ENCODE data around the gene LILRA5.
"Not testable (repeated sequence)": the region's sequence is repeated elsewhere in the genome, so short reads cannot be mapped to it uniquely, and the experiment has no call there.

Gene LILRA5

DNA sequence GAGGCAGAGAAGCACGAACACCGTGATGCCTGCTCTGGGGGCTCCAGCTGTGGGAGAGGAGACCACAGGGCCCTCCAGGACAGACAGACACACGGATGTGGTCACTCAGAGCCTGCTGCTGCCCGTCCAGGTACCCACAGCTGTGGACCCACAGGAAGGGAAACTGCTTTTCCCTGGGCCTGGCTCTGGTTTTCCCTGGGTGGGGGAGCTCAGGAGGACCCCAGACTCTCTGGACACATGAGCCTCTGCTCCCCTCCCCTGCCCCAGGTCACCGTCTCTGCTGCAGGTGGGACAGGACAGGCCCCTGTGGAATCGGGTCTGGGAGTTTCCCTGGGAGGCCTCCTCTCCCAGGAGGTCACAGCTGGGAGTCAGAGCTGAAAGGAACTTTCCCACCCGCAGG lies 18.7 kb upstream of the LILRA5 start:
- no peak for TF ChIP-seq ZFX (IDR thresholded peaks at IDR 0.05)
- TF ChIP-seq, protein P1, sequence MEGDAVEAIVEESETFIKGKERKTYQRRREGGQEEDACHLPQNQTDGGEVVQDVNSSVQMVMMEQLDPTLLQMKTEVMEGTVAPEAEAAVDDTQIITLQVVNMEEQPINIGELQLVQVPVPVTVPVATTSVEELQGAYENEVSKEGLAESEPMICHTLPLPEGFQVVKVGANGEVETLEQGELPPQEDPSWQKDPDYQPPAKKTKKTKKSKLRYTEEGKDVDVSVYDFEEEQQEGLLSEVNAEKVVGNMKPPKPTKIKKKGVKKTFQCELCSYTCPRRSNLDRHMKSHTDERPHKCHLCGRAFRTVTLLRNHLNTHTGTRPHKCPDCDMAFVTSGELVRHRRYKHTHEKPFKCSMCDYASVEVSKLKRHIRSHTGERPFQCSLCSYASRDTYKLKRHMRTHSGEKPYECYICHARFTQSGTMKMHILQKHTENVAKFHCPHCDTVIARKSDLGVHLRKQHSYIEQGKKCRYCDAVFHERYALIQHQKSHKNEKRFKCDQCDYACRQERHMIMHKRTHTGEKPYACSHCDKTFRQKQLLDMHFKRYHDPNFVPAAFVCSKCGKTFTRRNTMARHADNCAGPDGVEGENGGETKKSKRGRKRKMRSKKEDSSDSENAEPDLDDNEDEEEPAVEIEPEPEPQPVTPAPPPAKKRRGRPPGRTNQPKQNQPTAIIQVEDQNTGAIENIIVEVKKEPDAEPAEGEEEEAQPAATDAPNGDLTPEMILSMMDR (conservative IDR thresholded peaks at IDR 0.05) = no peak
- H3K27ac ChIP-seq = no peak overlapping the region

DNA sequence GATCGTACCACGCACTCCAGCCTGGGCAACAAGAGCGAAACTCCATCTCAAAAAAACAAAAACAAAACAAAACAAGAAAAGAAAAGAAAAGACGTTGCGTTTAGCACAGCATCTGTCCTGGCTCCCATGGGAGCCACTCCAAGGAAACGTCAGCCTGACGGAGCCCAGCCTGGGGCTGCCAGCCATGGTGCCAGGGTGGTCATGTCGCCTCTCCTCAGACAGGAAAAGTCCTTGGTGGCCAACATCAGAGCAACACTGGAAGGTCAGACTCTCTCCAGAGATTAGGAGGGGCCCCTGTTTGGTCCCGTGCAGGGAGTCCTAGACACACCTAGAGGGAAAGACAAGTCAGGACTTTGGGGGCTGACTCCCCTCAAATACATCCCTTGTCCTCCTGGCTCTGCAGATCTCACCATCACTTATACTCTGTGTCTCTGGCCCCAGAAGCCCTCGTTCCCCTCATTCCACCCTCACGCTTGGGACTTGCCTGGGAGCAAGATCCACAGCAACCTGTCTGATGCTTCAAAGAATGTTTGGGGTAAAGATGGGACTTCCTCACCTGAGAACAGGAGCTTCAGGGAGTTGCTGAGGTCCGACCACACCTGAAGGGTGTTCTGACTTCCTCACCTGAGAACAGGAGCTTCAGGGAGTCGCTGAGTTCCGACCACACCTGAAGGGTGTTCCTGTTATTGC lies 16.7 kb upstream of the LILRA5 start:
- TF ChIP-seq, protein P1 (conservative IDR thresholded peaks at IDR 0.05) = no peak
- no peak overlapping the region for H3K27ac ChIP-seq

DNA sequence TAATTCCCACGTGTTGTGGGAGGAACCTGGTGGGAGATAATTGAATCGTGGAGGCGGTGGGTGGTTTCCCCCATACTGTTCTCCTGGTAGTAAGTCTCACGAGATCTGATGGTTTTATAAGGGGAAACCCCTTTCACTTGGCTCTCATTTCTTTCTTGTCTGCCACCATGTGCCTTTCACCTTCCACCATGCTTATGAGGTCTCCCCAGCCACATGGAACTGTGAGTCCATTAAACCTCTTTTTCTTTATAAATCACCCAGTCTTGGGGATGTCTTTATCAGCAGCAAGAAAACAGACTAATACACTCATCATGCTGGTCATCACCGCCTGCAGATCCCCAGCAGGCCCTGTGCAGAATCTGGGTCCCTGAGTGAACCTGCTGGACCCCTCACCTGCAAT lies 15.8 kb upstream of the LILRA5 start:
- not testable (repeated sequence) for H3K27ac ChIP-seq

DNA sequence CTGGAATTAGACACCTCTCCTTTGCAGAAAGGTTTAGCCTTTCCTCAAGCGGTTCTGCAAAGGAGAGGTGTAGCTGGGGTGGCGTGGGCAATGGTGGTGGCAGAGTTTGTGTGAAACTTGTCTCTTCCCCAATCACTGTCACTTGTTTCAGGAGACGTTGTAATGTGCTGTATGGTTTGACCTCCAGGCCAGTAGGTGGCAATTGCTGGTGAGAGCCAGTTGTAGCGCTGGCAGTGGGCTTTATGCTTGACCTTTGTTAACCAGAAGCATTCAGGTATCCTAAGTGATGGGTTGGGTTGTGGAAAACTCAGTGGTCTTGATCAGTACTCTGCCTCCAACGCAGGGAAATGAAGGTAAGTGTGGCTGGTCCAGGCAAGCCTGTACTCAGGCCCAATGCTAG lies 12.7 kb upstream of the LILRA5 start:
- no peak overlapping the region for H3K27ac ChIP-seq
- TF ChIP-seq, protein P1 (conservative IDR thresholded peaks at IDR 0.05) = no peak
- TF ChIP-seq ZFX (IDR thresholded peaks at IDR 0.05) = no peak

DNA sequence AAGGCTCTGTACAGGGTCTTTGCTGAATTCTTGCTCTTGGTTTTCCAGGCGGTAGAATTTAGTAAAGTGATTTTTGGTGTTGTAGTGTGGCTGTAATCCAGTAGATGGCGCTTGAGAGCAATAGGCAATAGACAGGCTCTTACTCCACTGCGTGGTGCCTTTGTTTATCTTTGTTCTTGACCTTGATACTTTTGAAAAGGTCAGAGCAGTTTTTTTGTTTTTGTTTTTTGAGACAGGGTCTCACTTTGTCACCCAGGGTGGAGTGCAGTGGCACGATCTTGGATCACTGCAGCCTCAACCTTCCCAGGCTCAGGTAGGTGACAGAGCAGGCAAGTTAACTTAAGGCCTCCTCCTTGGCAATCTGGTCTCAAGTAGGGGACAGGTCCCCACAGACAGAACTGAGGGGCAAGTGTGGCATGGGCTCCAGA lies 12.2 kb upstream of the LILRA5 start:
- H3K27ac ChIP-seq = no peak overlapping the region
- TF ChIP-seq, protein P1 (conservative IDR thresholded peaks at IDR 0.05) = peak; percentile 95
- TF ChIP-seq ZFX (IDR thresholded peaks at IDR 0.05) = no peak

DNA sequence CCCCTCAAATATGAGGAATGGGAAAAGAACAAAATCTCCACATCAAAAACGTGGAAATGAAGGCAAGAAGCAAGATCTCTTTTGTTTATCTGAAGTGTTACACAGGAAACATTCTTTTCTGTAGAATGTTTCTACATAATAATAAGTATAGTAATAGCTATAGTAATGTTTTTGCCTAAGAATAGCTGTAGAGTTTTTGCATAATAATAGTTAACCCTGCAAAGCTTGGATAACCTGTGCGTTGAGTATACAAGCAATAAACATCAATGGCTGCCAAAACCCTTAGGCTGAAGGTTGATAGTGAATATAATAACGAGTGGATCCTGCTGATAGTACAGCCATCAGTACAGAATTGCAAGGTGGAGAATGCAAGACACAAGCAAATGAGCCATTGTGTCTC lies 11.1 kb upstream of the LILRA5 start:
- TF ChIP-seq ZFX (IDR thresholded peaks at IDR 0.05) = no peak
- TF ChIP-seq, protein P1 (conservative IDR thresholded peaks at IDR 0.05) = no peak
- no peak overlapping the region for H3K27ac ChIP-seq

DNA sequence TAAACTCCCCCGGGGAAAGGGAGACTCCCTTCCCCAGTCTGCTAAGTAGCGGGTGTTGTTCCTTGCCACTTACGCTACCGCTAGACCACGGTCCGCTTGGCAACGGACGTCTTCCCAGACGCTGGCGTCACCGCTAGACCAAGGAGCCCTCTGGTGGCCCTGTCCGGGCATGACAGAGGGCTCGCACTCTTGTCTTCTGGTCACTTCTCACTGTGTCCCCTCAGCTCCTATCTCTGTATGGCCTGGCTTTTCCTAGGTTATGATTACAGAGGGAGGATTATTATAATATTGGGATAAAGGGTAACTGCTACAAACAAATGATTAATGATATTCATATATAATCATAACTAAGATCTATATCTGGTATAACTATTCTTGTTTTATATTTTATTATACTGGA lies 10.0 kb upstream of the LILRA5 start:
- TF ChIP-seq, protein P1 (conservative IDR thresholded peaks at IDR 0.05) = peak; percentile 43
- H3K27ac ChIP-seq = not testable (repeated sequence)

DNA sequence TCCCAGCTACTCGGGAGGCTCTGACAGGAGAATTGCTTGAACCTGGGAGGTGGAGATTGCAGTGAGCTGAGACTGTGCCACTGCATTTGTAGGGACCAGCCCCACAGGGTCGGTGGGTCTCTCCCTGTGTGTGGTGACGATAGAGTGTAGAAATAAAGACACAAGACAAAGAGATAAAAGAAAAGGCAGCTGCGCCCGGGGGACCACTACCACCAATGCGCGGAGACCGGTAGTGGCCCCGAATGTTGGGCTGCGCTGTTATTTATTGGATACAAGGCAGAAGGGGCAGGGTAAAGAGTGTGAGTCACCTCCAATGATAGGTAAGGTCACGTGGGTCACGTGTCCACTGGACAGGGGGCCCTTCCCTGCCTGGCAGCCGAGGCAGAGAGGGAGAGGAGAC lies 9.3 kb upstream of the LILRA5 start:
- H3K27ac ChIP-seq = not testable (repeated sequence)

Data from C4-2B (cell line).